Trophoblast cell (in vitro differentiated cells and primary cell): ENCODE results near the gene LPP.

Experiments
- DNase-seq, 2 donors: peaks; one replicate each; pipeline ENCODE4 v3.0.0-alpha.2; 2016
- H2AFZ ChIP-seq: 2 replicates; pipeline ENCODE4 v1.6.1; 2013; ENCODE audit warnings: low read length, moderate library complexity, mild to moderate bottlenecking; ENCODE audit not compliant: insufficient read depth, poor library complexity
- H2AK5ac ChIP-seq: 2 replicates; pipeline ENCODE4 v1.6.1; 2013; ENCODE audit warnings: mild to moderate bottlenecking, low read length
- H2BK120ac ChIP-seq: 2 replicates; pipeline ENCODE4 v1.6.1; 2013; ENCODE audit warnings: low read length, mild to moderate bottlenecking, moderate library complexity; ENCODE audit not compliant: insufficient read depth, poor library complexity
- H2BK12ac ChIP-seq: 2 replicates; pipeline ENCODE4 v1.6.1; 2013; ENCODE audit warnings: mild to moderate bottlenecking, low read length, moderate library complexity
- H2BK5ac ChIP-seq: 2 replicates; pipeline ENCODE4 v1.6.1; 2013; ENCODE audit warnings: low read length, low read depth, moderate library complexity, mild to moderate bottlenecking; ENCODE audit not compliant: poor library complexity
- H3K14ac ChIP-seq: 2 replicates; pipeline ENCODE4 v1.6.1; 2013; ENCODE audit warnings: mild to moderate bottlenecking, low read length
- H3K18ac ChIP-seq: 2 replicates; pipeline ENCODE4 v1.6.1; 2013; ENCODE audit warnings: mild to moderate bottlenecking, low read length
- H3K23ac ChIP-seq: 2 replicates; pipeline ENCODE4 v1.6.1; 2013; ENCODE audit warnings: low read length
- H3K27ac ChIP-seq: 2 replicates; pipeline ENCODE4 v1.5.1; 2013; ENCODE audit warnings: low read depth, mild to moderate bottlenecking, inconsistent platforms, low read length, moderate library complexity
- H3K27me3 ChIP-seq: 2 replicates; pipeline ENCODE4 v1.6.1; 2013; ENCODE audit warnings: inconsistent platforms, mild to moderate bottlenecking, low read length, moderate library complexity; ENCODE audit not compliant: insufficient read depth
- H3K36me3 ChIP-seq, 2 experiments: 1 replicate in 1 of 2; 2 replicates in 1 of 2; pipeline ENCODE4 v1.6.1; 2013; ENCODE audit warnings: low read length in 2 of 2, mild to moderate bottlenecking in 2 of 2, moderate library complexity in 1 of 2; ENCODE audit not compliant: insufficient read depth in 2 of 2, control insufficient read depth in 1 of 2
- H3K4ac ChIP-seq: 2 replicates; pipeline ENCODE4 v1.6.1; 2013; ENCODE audit warnings: low read depth, mild to moderate bottlenecking, low read length, moderate library complexity
- H3K4me1 ChIP-seq, 2 experiments: 1 replicate in 1 of 2; 2 replicates in 1 of 2; pipeline ENCODE4 v1.6.1; 2013; ENCODE audit warnings: low read length in 2 of 2, mild to moderate bottlenecking in 2 of 2, moderate library complexity in 1 of 2; ENCODE audit not compliant: insufficient read depth in 2 of 2, control insufficient read depth in 1 of 2
- H3K4me2 ChIP-seq: 2 replicates; pipeline ENCODE4 v1.6.1; 2013; ENCODE audit warnings: inconsistent platforms, mild to moderate bottlenecking, low read length, moderate library complexity
- H3K4me3 ChIP-seq: 2 replicates; pipeline ENCODE4 v1.5.1; 2013; ENCODE audit warnings: mild to moderate bottlenecking, low read depth, low read length, inconsistent platforms
- H3K79me1 ChIP-seq: one replicate; pipeline ENCODE4 v1.6.1; 2013; ENCODE audit warnings: low read length
- H3K79me2 ChIP-seq: 2 replicates; pipeline ENCODE4 v1.6.1; 2013; ENCODE audit warnings: low read length, mild to moderate bottlenecking; ENCODE audit not compliant: control insufficient read depth, insufficient read depth, poor library complexity
- H3K9ac ChIP-seq: 2 replicates; pipeline ENCODE4 v1.6.1; 2013; ENCODE audit warnings: mild to moderate bottlenecking, low read length
- H3K9me3 ChIP-seq: 2 replicates; pipeline ENCODE4 v1.6.1; 2013; ENCODE audit warnings: low read depth, mild to moderate bottlenecking, control low read depth, inconsistent platforms, low read length; ENCODE audit not compliant: insufficient read depth
- H4K12ac ChIP-seq: 2 replicates; pipeline ENCODE4 v1.6.1; 2013; ENCODE audit warnings: low read depth, mild to moderate bottlenecking, low read length, moderate library complexity
- H4K8ac ChIP-seq: 2 replicates; pipeline ENCODE4 v1.6.1; 2013; ENCODE audit warnings: low read depth, mild to moderate bottlenecking, low read length, moderate library complexity
- H4K91ac ChIP-seq: one replicate; pipeline ENCODE4 v1.6.1; 2013; ENCODE audit warnings: low read depth, mild to moderate bottlenecking, low read length, moderate library complexity
- WGBS: extraction: QIAGEN DNeasy Blood & Tissue Kit; methylation state at CpG from one replicate; pipeline ENCODE4 v1.1.7; 2013; ENCODE audit warnings: missing lambda C conversion rate; ENCODE audit not compliant: insufficient read length, insufficient coverage; ENCODE audit errors: extremely low coverage; 5-methylcytosine and 5-hydroxymethylcytosine counted together

The LPP gene

DNA sequence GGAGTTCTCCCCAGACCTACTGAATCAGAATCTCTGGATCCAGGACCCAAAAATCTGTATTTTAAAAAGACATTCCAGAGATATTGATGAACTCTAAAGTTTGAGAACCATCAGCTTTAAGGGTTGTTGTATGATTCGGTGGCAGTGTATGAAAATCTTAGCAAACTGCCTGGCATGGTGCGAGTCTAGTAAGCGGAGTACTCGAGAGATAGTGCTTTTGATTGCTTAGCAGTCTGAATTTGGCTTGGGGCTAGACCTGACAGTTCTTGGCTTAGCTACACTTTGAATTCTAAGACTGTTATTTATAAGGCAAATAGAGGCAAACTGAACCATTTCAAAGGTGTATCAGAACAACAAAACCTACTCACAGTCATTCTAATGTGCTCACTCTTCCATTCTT is 329.0 kb downstream of the LPP start:
- H2BK12ac ChIP-seq: no peak overlapping the region
- H2BK120ac ChIP-seq: no peak overlapping the region
- DNase-seq: no peak
- no peak overlapping the region for H2AFZ ChIP-seq
- no peak overlapping the region for H3K4ac ChIP-seq
- H3K79me1 ChIP-seq: no peaks in the 10 kb centered on the region
- no peaks in the 10 kb centered on the region for H3K36me3 ChIP-seq
- H4K12ac ChIP-seq: no peak overlapping the region
- no peak overlapping the region for H3K14ac ChIP-seq
- WGBS: no CpG with 5 or more reads among the region's 4 CpGs
- H2AK5ac ChIP-seq: no peak overlapping the region
- H3K4me3 ChIP-seq: no peak overlapping the region
- no peaks in the 10 kb centered on the region for H3K9me3 ChIP-seq
- H3K18ac ChIP-seq: no peak overlapping the region
- no peak overlapping the region for H3K27ac ChIP-seq
- no peak overlapping the region for H2BK5ac ChIP-seq
- H3K23ac ChIP-seq: no peak overlapping the region
- no peaks in the 10 kb centered on the region for H3K27me3 ChIP-seq
- H3K9ac ChIP-seq: no peak overlapping the region
- H3K4me1 ChIP-seq: peaks cover 0 to 4% of the 10 kb centered on the region in 2 experiments
- H4K91ac ChIP-seq: no peak overlapping the region
- no peaks in the 10 kb centered on the region for H3K79me2 ChIP-seq
- H3K4me2 ChIP-seq: no peak overlapping the region
- H4K8ac ChIP-seq: no peak overlapping the region

DNA sequence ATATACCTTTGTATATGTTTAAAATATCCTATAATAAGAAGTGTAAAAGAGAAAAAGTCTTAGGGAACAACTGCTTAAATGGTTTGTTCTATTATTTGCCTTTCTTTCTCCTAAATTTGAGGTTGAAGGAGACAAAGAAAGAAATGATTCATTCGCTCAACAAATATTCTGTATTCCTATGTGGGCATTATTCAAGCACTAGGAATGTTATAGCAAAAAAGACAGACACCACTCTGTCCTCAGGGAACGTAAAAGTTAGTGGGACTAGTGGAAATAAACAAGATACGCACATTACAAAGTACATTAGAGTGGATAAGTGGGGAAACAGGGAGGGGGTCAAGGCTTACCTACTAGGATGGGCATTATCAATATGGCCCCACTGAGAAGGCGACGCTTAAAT is 332.2 kb downstream of the LPP start:
- Histone ChIP-seq H4K8ac (no peak overlapping the region), H3K79me2 (no peaks in the 10 kb centered on the region), H3K18ac (no peak overlapping the region), H3K27ac (no peak overlapping the region), H2AFZ (no peak overlapping the region), H3K4me1 (no peaks in the 10 kb centered on the region), H3K79me1 (no peaks in the 10 kb centered on the region), H3K4me2 (no peak overlapping the region), H3K14ac (no peak overlapping the region), H3K23ac (no peak overlapping the region), H2BK120ac (no peak overlapping the region), H3K9ac (no peak overlapping the region), H3K27me3 (no peaks in the 10 kb centered on the region), H3K36me3 (no peaks in the 10 kb centered on the region), H3K4me3 (no peak overlapping the region), H2BK12ac (no peak overlapping the region), H4K12ac (no peak overlapping the region), H4K91ac (no peak overlapping the region), H3K4ac (no peak overlapping the region), H2AK5ac (no peak overlapping the region), H3K9me3 (no peaks in the 10 kb centered on the region), H2BK5ac (no peak overlapping the region)
- peak in 1 of 2 donors; percentile 38 for DNase-seq
- no CpG with 5 or more reads among the region's 5 CpGs for WGBS

DNA sequence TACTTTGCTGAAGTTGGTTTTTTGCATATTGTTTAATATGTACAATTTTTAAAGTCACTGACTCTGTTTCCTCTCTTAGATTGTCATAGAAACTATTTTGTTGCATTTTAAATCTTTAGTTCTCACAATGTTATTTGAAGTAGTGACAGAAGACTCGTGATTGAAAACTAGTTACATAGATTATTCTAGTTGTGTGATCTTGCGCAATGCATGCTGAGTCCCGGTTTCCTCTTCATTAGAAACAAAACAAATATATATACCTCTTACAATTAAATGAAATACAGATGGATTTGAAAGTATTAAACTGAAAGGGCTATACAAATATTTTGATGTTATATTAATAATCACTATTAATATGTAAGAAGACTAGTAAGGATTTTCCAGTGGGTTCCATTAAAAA is 333.0 kb downstream of the LPP start:
- Histone ChIP-seq H3K27me3 (no peaks in the 10 kb centered on the region), H2AFZ (no peak overlapping the region), H3K79me2 (no peaks in the 10 kb centered on the region), H3K4me1 (no peaks in the 10 kb centered on the region), H3K4me3 (no peak overlapping the region), H3K4me2 (no peak overlapping the region), H4K91ac (no peak overlapping the region), H3K27ac (no peak overlapping the region), H2AK5ac (no peak overlapping the region), H3K36me3 (no peaks in the 10 kb centered on the region), H4K8ac (no peak overlapping the region), H3K14ac (no peak overlapping the region), H2BK12ac (no peak overlapping the region), H3K79me1 (no peaks in the 10 kb centered on the region), H3K9ac (no peak overlapping the region), H3K9me3 (no peaks in the 10 kb centered on the region), H2BK120ac (no peak overlapping the region), H4K12ac (no peak overlapping the region), H2BK5ac (no peak overlapping the region), H3K18ac (no peak overlapping the region), H3K23ac (no peak overlapping the region), H3K4ac (no peak overlapping the region)
- DNase-seq: no peak
- WGBS: no CpG with 5 or more reads among the region's 3 CpGs

DNA sequence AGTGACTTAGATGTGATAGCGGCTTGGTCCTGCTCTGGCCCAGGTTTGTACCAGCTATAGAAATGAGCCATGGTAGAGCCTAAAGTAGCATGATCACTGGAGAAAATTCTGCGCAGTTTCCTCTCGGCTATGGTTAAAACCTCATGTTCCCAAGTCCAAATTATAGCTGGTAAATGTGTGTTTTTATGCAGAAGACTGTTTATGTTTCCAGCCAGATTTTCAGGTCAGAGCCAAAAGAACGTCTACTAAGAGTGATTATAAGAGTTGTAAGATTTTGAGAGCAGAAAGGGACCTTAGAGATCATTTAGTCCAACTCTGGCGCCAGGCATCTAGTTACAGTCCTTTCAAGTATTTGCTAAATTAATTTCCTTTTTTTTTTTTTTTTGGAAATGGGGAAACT is 333.7 kb downstream of the LPP start:
- Histone ChIP-seq H3K27me3 (no peaks in the 10 kb centered on the region), H3K18ac (no peak overlapping the region), H2AK5ac (no peak overlapping the region), H3K9me3 (no peaks in the 10 kb centered on the region), H2BK12ac (no peak overlapping the region), H2BK120ac (no peak overlapping the region), H3K4me2 (no peak overlapping the region), H3K36me3 (no peaks in the 10 kb centered on the region), H3K14ac (no peak overlapping the region), H3K27ac (no peak overlapping the region), H3K79me1 (no peaks in the 10 kb centered on the region), H2AFZ (no peak overlapping the region), H3K4me3 (no peak overlapping the region), H4K91ac (no peak overlapping the region), H4K8ac (no peak overlapping the region), H2BK5ac (no peak overlapping the region), H3K4me1 (no peaks in the 10 kb centered on the region), H3K4ac (no peak overlapping the region), H3K23ac (no peak overlapping the region), H4K12ac (no peak overlapping the region), H3K79me2 (no peaks in the 10 kb centered on the region), H3K9ac (no peak overlapping the region)
- whole genome bisulfite sequencing: no CpG with 5 or more reads among the region's 5 CpGs
- no peak for DNase-seq
